CD4-positive, alpha-beta T cell (primary cell): ENCODE measurements around the gene VPS37D. TPM values are rescaled to one million over a fixed set of nuclear protein-coding genes. Genes with fewer than 3 reads are reported as not detected.

Experiments
- ATAC-seq: fragments of 200-7000 bp; cut with Tn5 transposase; one replicate; pipeline ENCODE4 v1.10.0; 2022; ENCODE audit warnings: mild to moderate bottlenecking; ENCODE audit not compliant: poor library complexity
- CTCF ChIA-PET: fragments of 350-600 bp; sonication (Branson Sonifier 250); formaldehyde crosslinking; loops from one replicate; lab custom pipeline; 2021; ENCODE audit warnings: antibody characterized with exemption, inconsistent platforms; lab: Charles Lee
- POLR2A ChIA-PET: fragments of 350-600 bp; sonication (Branson Sonifier 250); formaldehyde crosslinking; loops from one replicate; lab custom pipeline; 2021; ENCODE audit warnings: antibody characterized with exemption, inconsistent platforms; lab: Charles Lee
- DNase-seq, 14 experiments: peaks; one replicate each; pipeline ENCODE4 v3.0.0-alpha.2; 2013 to 2020; ENCODE audit warnings: mixed read lengths in 2 of 14
- H3K27ac ChIP-seq, 2 donors: one replicate each; pipeline versions ENCODE4 v1.5.1 to v1.7.0; 2013; ENCODE audit warnings: low read length in 2 of 2, low read depth in 1 of 2, mild to moderate bottlenecking in 1 of 2
- H3K27me3 ChIP-seq, 2 experiments: 1 replicate in 1 of 2; 2 replicates in 1 of 2; pipeline versions ENCODE4 v1.6.1 to v1.7.0; 2013; ENCODE audit warnings: low read length in 2 of 2, control low read depth in 1 of 2, mild to moderate bottlenecking in 1 of 2, moderate library complexity in 1 of 2; ENCODE audit not compliant: insufficient read depth in 2 of 2, control insufficient read depth in 1 of 2
- H3K36me3 ChIP-seq: one replicate; pipeline ENCODE4 v1.6.1; 2013; ENCODE audit warnings: low read length, control low read depth; ENCODE audit not compliant: insufficient read depth
- H3K4me1 ChIP-seq: one replicate; pipeline ENCODE4 v1.6.1; 2013; ENCODE audit warnings: low read length, control low read depth; ENCODE audit not compliant: insufficient read depth
- H3K4me3 ChIP-seq: one replicate; pipeline ENCODE4 v1.5.1; 2013; ENCODE audit warnings: mild to moderate bottlenecking, low read length, moderate library complexity
- H3K9me3 ChIP-seq, 2 experiments: 1 replicate in 1 of 2; 2 replicates in 1 of 2; pipeline versions ENCODE4 v1.6.1 to v1.7.0; 2013; ENCODE audit warnings: low read length in 2 of 2, mild to moderate bottlenecking in 2 of 2, control low read depth in 1 of 2, moderate library complexity in 1 of 2; ENCODE audit not compliant: control insufficient read depth in 1 of 2, insufficient read depth in 1 of 2
- H3K27ac Mint-ChIP-seq: one replicate; pipeline ENCODE4 v1.8.0; 2020; ENCODE audit warnings: mixed read lengths
- H3K27me3 Mint-ChIP-seq: one replicate; pipeline ENCODE4 v1.8.0; 2021; ENCODE audit warnings: mixed read lengths
- H3K36me3 Mint-ChIP-seq: one replicate; pipeline ENCODE4 v1.8.0; 2021; ENCODE audit warnings: low read depth, mixed read lengths
- H3K4me1 Mint-ChIP-seq: one replicate; pipeline ENCODE4 v1.8.0; 2021; ENCODE audit warnings: low read depth, mixed read lengths
- H3K4me3 Mint-ChIP-seq: one replicate; pipeline ENCODE4 v1.8.0; 2020; ENCODE audit warnings: mild to moderate bottlenecking, mixed read lengths
- H3K9me3 Mint-ChIP-seq: one replicate; pipeline ENCODE4 v1.8.0; 2020; ENCODE audit warnings: mixed read lengths
- intact Hi-C, 2 experiments: fragments of 100-400 bp; cut with DNase I in 1 of 2; cut with micrococcal nuclease in 1 of 2; formaldehyde crosslinking; loops; one replicate each; pipeline versions ENCODE4 v1.15.1 to v1.9.0; 2023 to 2025; cut with DNase I, micrococcal nuclease
- total RNA-seq, 174 experiments: library from RNA in 2 of 174; stranded (reverse) in 2 of 174; gene quantifications; one replicate each; pipeline ENCODE4 v1.2.3 and lab custom pipeline; 2021 to 2026
- TF ChIP-seq, protein P1 (sequence below): fragments of 200-600 bp; IDR thresholded peaks from one replicate; pipeline ENCODE4 v1.8.0; 2022; ENCODE audit warnings: antibody characterized with exemption, mild to moderate bottlenecking

Gene VPS37D
- total RNA-seq, 2 experiments from 2014 or later = 0.81 to 0.96 TPM

GRCh38 chr7:73638911-73639310, 28.7 kb upstream of the VPS37D start:
- H3K4me3 Mint-ChIP-seq = no peak overlapping the region
- H3K27me3 ChIP-seq = peaks cover 7 to 13% of the 10 kb centered on the region in 2 experiments
- H3K9me3 ChIP-seq = peaks cover 15 to 22% of the 10 kb centered on the region in 2 experiments
- no peak overlapping the region for H3K27ac Mint-ChIP-seq
- DNase-seq (no peak), ATAC-seq (no peak)
- no peaks in the 10 kb centered on the region for H3K36me3 ChIP-seq
- H3K36me3 Mint-ChIP-seq = no peaks in the 10 kb centered on the region
- H3K4me3 ChIP-seq = no peak overlapping the region
- intact Hi-C loops = no loop called here
- no peaks in the 10 kb centered on the region for H3K9me3 Mint-ChIP-seq
- H3K27me3 Mint-ChIP-seq = peaks cover 28% of the 10 kb centered on the region
- H3K4me1 ChIP-seq = no peaks in the 10 kb centered on the region
- ChIA-PET CTCF (interaction anchor here (1.3 kb wide), 1 partner anchor 32 kb away, joined by 4 read pairs; no protein-coding TSS in a partner anchor), POLR2A (no interaction called here)
- TF ChIP-seq, protein P1, sequence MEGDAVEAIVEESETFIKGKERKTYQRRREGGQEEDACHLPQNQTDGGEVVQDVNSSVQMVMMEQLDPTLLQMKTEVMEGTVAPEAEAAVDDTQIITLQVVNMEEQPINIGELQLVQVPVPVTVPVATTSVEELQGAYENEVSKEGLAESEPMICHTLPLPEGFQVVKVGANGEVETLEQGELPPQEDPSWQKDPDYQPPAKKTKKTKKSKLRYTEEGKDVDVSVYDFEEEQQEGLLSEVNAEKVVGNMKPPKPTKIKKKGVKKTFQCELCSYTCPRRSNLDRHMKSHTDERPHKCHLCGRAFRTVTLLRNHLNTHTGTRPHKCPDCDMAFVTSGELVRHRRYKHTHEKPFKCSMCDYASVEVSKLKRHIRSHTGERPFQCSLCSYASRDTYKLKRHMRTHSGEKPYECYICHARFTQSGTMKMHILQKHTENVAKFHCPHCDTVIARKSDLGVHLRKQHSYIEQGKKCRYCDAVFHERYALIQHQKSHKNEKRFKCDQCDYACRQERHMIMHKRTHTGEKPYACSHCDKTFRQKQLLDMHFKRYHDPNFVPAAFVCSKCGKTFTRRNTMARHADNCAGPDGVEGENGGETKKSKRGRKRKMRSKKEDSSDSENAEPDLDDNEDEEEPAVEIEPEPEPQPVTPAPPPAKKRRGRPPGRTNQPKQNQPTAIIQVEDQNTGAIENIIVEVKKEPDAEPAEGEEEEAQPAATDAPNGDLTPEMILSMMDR = no peak
- no peak overlapping the region for H3K27ac ChIP-seq
- H3K4me1 Mint-ChIP-seq = no peaks in the 10 kb centered on the region

DNA sequence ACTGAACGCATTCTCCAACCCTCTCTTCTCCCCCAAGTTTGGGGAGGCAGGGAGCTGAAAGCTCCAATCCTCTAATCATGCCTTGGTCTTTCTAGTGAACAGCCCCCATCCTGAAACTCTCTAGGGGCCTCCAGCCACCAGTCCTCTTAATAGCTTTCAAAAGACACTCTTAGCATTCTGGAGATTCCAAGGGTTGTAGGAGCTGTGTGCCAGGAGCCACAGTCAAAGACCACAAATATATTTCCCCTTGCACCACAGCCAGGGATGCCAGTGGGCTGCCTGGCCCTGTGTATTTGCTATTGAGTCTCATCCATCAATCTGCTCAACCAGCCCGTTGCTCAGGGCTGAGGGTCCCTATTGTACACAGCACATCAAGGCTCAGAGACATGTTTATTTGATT, 24.8 kb upstream of the VPS37D start:
- peaks cover 24 to 27% of the 10 kb centered on the region in 2 experiments for H3K27me3 ChIP-seq
- POLR2A ChIA-PET = no interaction called here
- peaks cover 6% of the 10 kb centered on the region for H3K4me1 ChIP-seq
- no peaks in the 10 kb centered on the region for H3K36me3 Mint-ChIP-seq
- TF ChIP-seq, protein P1 = no peak
- H3K36me3 ChIP-seq = no peaks in the 10 kb centered on the region
- no peak overlapping the region for H3K4me3 Mint-ChIP-seq
- H3K4me3 ChIP-seq = no peak overlapping the region
- H3K9me3 ChIP-seq = peaks cover 15 to 27% of the 10 kb centered on the region in 2 experiments
- no peaks in the 10 kb centered on the region for H3K9me3 Mint-ChIP-seq
- ATAC-seq (no peak), DNase-seq (no peak)
- intact Hi-C loops = no loop called here
- peaks cover 40% of the 10 kb centered on the region for H3K27me3 Mint-ChIP-seq
- no peak overlapping the region for H3K27ac ChIP-seq
- H3K27ac Mint-ChIP-seq = no peak overlapping the region
- CTCF ChIA-PET = no interaction called here
- no peaks in the 10 kb centered on the region for H3K4me1 Mint-ChIP-seq

- no peaks in the 10 kb centered on the region for H3K9me3 Mint-ChIP-seq
- TF ChIP-seq, protein P1 = no peak
- CTCF ChIA-PET = no interaction called here
- peaks cover 10% of the 10 kb centered on the region for H3K4me1 ChIP-seq
- H3K36me3 ChIP-seq = no peaks in the 10 kb centered on the region
- no peak overlapping the region for H3K27ac ChIP-seq
- no peak overlapping the region for H3K4me3 Mint-ChIP-seq
- no peak for ATAC-seq
- H3K27ac Mint-ChIP-seq = no peak overlapping the region
- peaks cover 34 to 42% of the 10 kb centered on the region in 2 experiments for H3K27me3 ChIP-seq
- peaks cover 56% of the 10 kb centered on the region for H3K27me3 Mint-ChIP-seq
- H3K4me3 ChIP-seq = no peak overlapping the region
- H3K4me1 Mint-ChIP-seq = peaks cover 6% of the 10 kb centered on the region
- no peaks in the 10 kb centered on the region for H3K36me3 Mint-ChIP-seq
- POLR2A ChIA-PET = no interaction called here
- H3K9me3 ChIP-seq = peaks cover 15 to 33% of the 10 kb centered on the region in 2 experiments
- DNase-seq = no peak
- intact Hi-C loops = loop anchor here in 1 of 2 experiments (5.0 kb wide), 1 partner anchor 83 kb away; no protein-coding TSS in a partner anchor
These were observed 22.8 kb upstream of the VPS37D start for GRCh38 chr7:73644688-73645286.
